ENCODE results near the gene MS4A6E.

- TF ChIP-seq CTCF (IDR thresholded peaks at IDR 0.05) (no peak), MAX (IDR thresholded peaks at IDR 0.05; ENCODE audit: low read depth) (no peak), ZBTB33 (IDR thresholded peaks at IDR 0.05; ENCODE audit: borderline replicate concordance, low read depth) (no peak), RAD21 (IDR thresholded peaks at IDR 0.05; ENCODE audit: low read length) (no peak), GABPA (IDR thresholded peaks at IDR 0.05; ENCODE audit: low read depth) (no peak), JUND (IDR thresholded peaks at IDR 0.05) (no peak), PBX3 (IDR thresholded peaks at IDR 0.05) (no peak), YY1 (IDR thresholded peaks at IDR 0.05; ENCODE audit: low read depth) (no peak), CHD2 (IDR thresholded peaks at IDR 0.05; ENCODE audit: low read length, partially characterized antibody) (no peak), FOXJ3 (CRISPR knock-in tag; IDR thresholded peaks at IDR 0.05) (no peak), USF2 (IDR thresholded peaks at IDR 0.05; ENCODE audit: borderline replicate concordance, low read depth, low read length) (no peak)
Observed at GRCh38 chr11:60282286-60282685, 44.8 kb upstream of the MS4A6E start.
